ENCODE data around the gene MCEE.

The MCEE gene

GRCh38 chr2:71082402-71083252 lies 47.4 kb downstream of the MCEE start:
- DNase-seq (ENCODE audit: low spot score) = no peak

GRCh38 chr2:71078624-71079023 lies 51.4 kb downstream of the MCEE start:
- no peak for DNase-seq (ENCODE audit: low spot score)

- no peak for DNase-seq (ENCODE audit: low spot score)
Measured at GRCh38 chr2:71074893-71075395, 55.1 kb downstream of the MCEE start.

DNA sequence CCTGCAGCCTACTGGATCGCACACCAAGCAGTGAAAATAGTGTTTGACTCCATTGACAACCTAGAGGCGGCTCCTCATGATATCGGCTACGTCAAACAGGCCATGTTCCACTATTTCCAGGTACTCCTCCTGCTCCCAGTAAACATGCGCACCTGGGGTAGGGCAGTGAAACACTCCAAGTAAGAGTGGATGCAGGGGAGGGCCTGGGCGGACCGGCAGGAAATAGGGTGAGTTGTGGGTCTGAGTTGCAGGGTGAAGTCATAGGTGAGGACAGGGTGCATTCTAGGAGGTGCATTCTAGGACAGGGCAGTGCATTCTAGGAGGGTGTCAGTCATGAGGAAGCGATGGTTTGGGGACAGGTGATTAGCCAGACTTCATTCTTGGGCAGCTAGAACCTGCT lies 56.6 kb downstream of the MCEE start:
- no peak for DNase-seq (ENCODE audit: low spot score)

- DNase-seq (ENCODE audit: low spot score) = no peak
Measured at GRCh38 chr2:71072492-71072891, 57.5 kb downstream of the MCEE start.

DNA sequence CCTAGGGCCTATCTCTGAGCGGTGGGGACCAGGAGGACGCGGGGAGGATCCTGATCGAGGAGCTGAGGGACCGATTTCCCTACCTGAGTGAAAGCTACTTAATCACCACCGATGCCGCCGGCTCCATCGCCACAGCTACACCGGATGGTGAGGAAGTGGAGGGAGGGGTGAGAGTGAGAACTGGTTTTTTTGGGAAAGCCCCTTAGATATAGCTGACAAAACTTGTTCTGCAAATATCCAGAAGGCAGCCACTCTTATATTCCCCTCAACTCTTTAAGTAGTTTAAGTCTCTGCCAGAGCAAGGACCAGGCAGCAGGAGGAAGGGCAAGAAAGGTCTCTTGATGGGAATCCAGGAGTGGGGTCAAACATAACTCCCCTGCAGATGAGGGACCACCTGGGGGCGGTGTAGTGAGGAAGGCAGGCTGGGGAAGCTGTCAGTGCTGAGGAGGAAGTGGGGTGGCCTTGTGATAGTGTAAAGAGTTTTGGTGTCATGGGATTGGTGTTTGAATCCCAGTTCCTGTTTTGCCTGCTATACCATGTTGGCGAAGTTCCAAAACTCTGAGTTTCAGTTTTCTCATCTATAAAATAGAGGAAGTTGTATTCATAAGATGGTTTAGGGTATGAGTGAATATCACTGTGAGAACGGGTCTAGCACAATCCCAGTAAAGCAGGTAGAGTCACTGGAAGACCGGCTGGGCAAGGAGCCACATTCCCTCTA lies 58.2 kb downstream of the MCEE start:
- peak; percentile 15 for DNase-seq (ENCODE audit: low spot score)

DNA sequence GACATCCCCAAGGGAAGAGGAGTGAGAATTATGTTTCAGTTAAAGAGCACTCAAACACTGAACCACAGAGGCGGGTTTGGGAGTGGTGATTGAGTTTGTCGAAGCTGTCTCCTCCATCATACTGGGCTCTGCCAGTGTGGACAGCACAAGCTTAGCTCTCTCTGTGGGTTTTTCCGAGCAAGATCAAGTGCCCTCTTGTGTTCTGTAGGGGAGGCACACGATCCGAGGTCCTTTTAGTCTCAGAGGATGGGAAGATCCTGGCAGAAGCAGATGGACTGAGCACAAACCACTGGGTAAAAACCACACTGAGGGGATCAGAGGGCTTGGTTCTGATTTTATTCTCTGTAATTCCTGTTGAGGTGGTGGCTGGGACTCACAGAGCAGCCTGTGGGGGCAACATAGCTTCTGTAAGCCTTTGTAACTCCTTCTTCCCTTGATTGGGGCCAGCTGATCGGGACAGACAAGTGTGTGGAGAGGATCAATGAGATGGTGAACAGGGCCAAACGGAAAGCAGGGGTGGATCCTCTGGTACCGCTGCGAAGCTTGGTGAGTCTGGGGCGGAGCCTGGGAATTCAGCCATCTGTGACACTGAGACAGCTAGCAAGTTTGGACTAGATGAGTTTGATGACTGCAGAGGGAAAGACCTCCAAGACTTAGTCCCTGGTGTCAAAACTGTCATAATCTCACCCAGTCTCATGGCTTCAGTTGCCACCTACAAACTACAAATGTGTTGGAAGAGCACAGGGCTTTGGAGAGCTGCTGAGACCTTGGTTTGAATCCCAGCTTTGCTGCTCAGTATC lies 59.5 kb downstream of the MCEE start:
- DNase-seq (ENCODE audit: low spot score) = peak; percentile 24

DNA sequence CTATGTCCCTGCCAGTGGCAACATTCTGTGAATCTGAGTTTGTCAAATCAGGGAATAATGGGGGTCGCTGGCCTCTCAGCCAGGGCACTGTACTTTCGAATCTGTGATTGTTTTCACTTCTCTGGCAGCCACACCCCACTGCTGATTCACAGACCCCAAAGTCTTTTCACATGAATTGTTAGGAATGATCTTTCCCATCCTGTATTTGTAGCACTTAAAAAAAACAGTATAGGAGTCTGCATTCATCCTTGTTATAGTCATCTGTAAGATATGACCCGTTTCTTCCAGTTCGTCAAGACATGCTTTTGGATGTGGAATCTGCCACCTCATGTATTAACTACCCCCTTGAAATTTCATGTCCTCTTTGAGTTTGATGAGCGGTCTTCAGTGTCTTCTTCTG lies 60.7 kb downstream of the MCEE start:
- no peak for DNase-seq (ENCODE audit: low spot score)

GRCh38 chr2:71068218-71069035 lies 61.6 kb downstream of the MCEE start, which contains the start of gene NAGK:
NAGK (plus strand) TSS chr2:71068648; CDS start chr2:71068684, 36 bp downstream.
- DNase-seq (ENCODE audit: low spot score) = peak; percentile 97

DNA sequence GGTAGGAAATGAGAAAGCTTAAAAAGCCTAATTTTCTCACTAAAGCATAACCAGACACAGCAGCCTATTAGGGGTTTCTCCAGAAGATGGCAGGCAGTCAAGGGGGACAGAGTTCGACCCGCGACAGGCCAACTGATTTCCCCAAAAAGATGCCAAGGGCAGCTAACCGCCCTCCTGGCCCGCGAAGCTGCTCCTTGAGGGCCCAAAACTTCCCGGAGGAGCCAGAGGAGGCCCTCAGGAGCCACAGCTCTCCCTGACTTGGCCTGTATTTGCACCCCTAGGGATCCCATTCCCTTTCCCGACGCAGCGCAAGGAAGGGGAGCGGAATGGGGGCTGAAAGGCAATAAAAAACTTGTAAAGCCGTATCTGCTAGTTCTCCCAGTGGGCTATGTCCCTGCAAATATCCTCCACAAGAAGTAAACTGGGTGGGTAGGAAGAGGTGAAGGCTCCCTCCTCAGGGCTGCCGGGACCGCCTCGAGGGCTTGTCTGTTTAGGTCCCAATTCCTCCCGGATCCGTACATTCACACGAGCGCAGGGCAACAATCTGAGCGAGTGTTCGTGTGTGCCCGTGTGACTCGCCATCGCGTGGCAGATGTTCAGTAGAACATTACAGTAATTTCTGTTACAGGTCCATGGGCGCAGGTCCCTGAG lies 62.3 kb downstream of the MCEE start:
- DNase-seq (ENCODE audit: low spot score) = no peak

DNA sequence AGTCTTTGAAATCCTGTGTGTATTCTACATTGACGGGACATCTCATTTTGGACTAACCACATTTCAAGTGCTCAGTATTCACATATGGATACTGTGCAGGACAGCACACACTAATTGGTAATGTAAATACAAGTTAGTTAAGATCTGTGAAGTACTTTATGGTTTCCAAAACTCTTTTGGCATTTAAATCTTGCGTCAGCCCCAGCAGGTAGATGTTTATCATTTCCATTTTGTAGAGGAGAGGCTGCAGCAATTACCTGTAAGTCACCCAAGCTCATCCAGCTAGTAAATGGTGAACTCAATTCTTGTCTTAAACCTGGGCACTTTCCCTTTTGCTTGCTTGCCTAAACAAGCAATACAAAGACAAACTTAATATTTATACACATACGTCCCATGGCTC lies 63.2 kb downstream of the MCEE start:
- DNase-seq (ENCODE audit: low spot score) = no peak

- DNase-seq (ENCODE audit: low spot score) = no peak
Measured at GRCh38 chr2:71064754-71065621, 65.0 kb downstream of the MCEE start.

- DNase-seq (ENCODE audit: low spot score) = no peak
Measured at GRCh38 chr2:71064110-71064611, 65.9 kb downstream of the MCEE start.

DNA sequence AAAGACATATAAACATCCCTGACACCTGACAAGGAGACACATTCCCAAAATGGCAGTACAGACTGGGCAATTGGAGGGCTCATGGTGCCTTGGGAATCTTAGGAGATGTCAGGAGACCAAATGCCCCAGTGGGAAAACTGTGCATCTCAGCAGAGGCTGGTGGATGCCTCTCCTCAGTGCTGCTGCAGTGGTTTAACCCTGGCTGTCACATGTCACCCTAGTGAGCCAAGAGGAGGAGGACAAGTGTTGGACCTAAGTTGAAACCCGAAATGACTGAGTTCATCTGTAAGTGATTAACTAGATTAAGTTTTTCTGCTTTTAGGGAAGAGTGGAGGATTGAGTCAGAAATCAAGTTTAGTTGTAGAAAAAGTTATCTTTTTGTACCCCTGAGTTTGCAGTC lies 66.8 kb downstream of the MCEE start:
- no peak for DNase-seq (ENCODE audit: low spot score)

GRCh38 chr2:71060871-71061270 lies 69.2 kb downstream of the MCEE start:
- no peak for DNase-seq (ENCODE audit: low spot score)

DNA sequence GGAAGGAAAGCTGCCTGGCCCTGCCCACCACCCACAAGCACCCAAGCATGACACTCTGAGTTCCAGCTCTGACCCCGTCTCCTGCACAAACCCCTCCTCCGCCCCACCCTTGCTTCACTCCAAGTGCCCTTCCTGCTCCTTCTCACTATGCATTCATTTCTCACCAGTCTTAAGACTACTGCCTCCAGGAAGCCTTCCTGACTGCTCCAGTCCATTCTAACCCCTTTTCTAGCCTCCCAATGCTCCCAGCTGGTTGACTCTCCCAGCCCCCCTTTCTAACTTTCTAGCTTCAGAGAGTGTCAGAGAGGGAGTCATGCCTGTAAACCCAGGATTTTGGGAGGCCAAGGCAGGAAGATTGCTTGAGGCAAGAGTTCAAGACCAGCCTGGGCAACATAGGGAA lies 69.8 kb downstream of the MCEE start:
- no peak for DNase-seq (ENCODE audit: low spot score)

Data from hematopoietic multipotent progenitor cell treated with erythropoietin and hydrocortisone succinate and interleukin-3 and kit ligand, for 15 days (in vitro differentiated cells).